ENCODE measurements around the gene PLXNA4. TPM values are rescaled to one million over a fixed set of nuclear protein-coding genes. Genes with fewer than 3 reads are reported as not detected.

Gene PLXNA4
- total and polyA plus RNA-seq, 4 donors, result 0.04 to 1.1 (median 0.41) TPM

- H3K9me3 ChIP-seq (ENCODE audit: control insufficient read depth in 4 of 4, low read length in 3 of 4), result no peaks in the 10 kb centered on the region
- H3K27ac ChIP-seq (ENCODE audit: low read depth in 1 of 2, low read length in 2 of 2), result no peak overlapping the region
- H3K9ac ChIP-seq (ENCODE audit: low read depth in 1 of 2, low read length in 2 of 2), result no peak overlapping the region
- WGBS, result 93% methylated on average over 5 of the region's 5 CpGs
- H3K4me1 ChIP-seq (ENCODE audit: control insufficient read depth in 4 of 4, insufficient read depth in 4 of 4, low read length in 3 of 4), result no peaks in the 10 kb centered on the region
- no peak for DNase-seq (ENCODE audit: low spot score)
- H3K4me3 ChIP-seq (ENCODE audit: low read depth in 1 of 3, low read length in 3 of 3), result no peak overlapping the region
- no peaks in the 10 kb centered on the region for H3K36me3 ChIP-seq (ENCODE audit: control insufficient read depth in 4 of 4, insufficient read depth in 3 of 4, low read depth in 1 of 4, low read length in 3 of 4)
- no peak for TF ChIP-seq CTCF (IDR thresholded peaks at IDR 0.05; ENCODE audit: low read depth, low read length, missing input control)
- H3K27me3 ChIP-seq (ENCODE audit: control insufficient read depth in 4 of 4, insufficient read depth in 4 of 4, low read length in 3 of 4), result no peaks in the 10 kb centered on the region
These were observed 61.1 kb downstream of the PLXNA4 start for GRCh38 chr7:132515181-132515580.

GRCh38 chr7:132514430-132514829 is 61.8 kb downstream of the PLXNA4 start:
- TF ChIP-seq GABPA (IDR thresholded peaks at IDR 0.05 in 1 of 2, conservative IDR thresholded peaks at IDR 0.05 in 1 of 2), result no peak
- no peak for TF ChIP-seq CTCF (IDR thresholded peaks at IDR 0.05; ENCODE audit: low read depth, low read length, missing input control)
- no peak for TF ChIP-seq RAD21 (IDR thresholded peaks at IDR 0.05)
- no peak for TF ChIP-seq FOXA1 (IDR thresholded peaks at IDR 0.05)
- TF ChIP-seq YY1 (IDR thresholded peaks at IDR 0.05), result no peak
- no peak for TF ChIP-seq HNF4A (conservative IDR thresholded peaks at IDR 0.05)
- no peak for TF ChIP-seq ATF3 (IDR thresholded peaks at IDR 0.05)
- no peak for TF ChIP-seq NR2F2 (IDR thresholded peaks at IDR 0.05)
- no peak for TF ChIP-seq REST (IDR thresholded peaks at IDR 0.05)
- no peak for TF ChIP-seq HNF4G (IDR thresholded peaks at IDR 0.05)
- no peak for TF ChIP-seq ZBTB33 (IDR thresholded peaks at IDR 0.05)
- no peak for TF ChIP-seq MAX (IDR thresholded peaks at IDR 0.05)
- TF ChIP-seq FOXA2 (IDR thresholded peaks at IDR 0.05), result no peak
- no peak for TF ChIP-seq EGR1 (IDR thresholded peaks at IDR 0.05; ENCODE audit: low read depth in 2 of 2)
- no peak for TF ChIP-seq SP1 (IDR thresholded peaks at IDR 0.05)
- TF ChIP-seq RXRA (IDR thresholded peaks at IDR 0.05), result no peak
- no peak for TF ChIP-seq JUND (IDR thresholded peaks at IDR 0.05)
- no peak for TF ChIP-seq TAF1 (conservative IDR thresholded peaks at IDR 0.05)
- WGBS, result 83% methylated on average over 1 of the region's 1 CpG
- no peak for DNase-seq (ENCODE audit: low spot score)
- no peak overlapping the region for H3K27ac ChIP-seq (ENCODE audit: low read depth in 1 of 2, low read length in 2 of 2)
- no peaks in the 10 kb centered on the region for H3K4me1 ChIP-seq (ENCODE audit: control insufficient read depth in 4 of 4, insufficient read depth in 4 of 4, low read length in 3 of 4)
- H3K27me3 ChIP-seq (ENCODE audit: control insufficient read depth in 4 of 4, insufficient read depth in 4 of 4, low read length in 3 of 4), result no peaks in the 10 kb centered on the region
- H3K36me3 ChIP-seq (ENCODE audit: control insufficient read depth in 4 of 4, insufficient read depth in 3 of 4, low read depth in 1 of 4, low read length in 3 of 4), result no peaks in the 10 kb centered on the region
- H3K9me3 ChIP-seq (ENCODE audit: control insufficient read depth in 4 of 4, low read length in 3 of 4), result no peaks in the 10 kb centered on the region
- H3K9ac ChIP-seq (ENCODE audit: low read depth in 1 of 2, low read length in 2 of 2), result no peak overlapping the region
- H3K4me3 ChIP-seq (ENCODE audit: low read depth in 1 of 3, low read length in 3 of 3), result no peak overlapping the region
